HG03521 (cell line): Measurements from ENCODE around the gene RABGAP1.
A peak's percentile ranks its signal among the peaks of the same experiment; 100 is the strongest.
"Not testable (repeated sequence)": the region's sequence is repeated elsewhere in the genome, so short reads cannot be mapped to it uniquely, and the experiment has no call there.

Experiments used
- ATAC-seq: cut with Tn5 transposase; IDR thresholded peaks from one replicate; pipeline ENCODE4 v1.9.1; 2021; ENCODE audit warnings: mild to moderate bottlenecking, moderate library complexity; ENCODE audit not compliant: unreplicated experiment

RABGAP1 gene

DNA sequence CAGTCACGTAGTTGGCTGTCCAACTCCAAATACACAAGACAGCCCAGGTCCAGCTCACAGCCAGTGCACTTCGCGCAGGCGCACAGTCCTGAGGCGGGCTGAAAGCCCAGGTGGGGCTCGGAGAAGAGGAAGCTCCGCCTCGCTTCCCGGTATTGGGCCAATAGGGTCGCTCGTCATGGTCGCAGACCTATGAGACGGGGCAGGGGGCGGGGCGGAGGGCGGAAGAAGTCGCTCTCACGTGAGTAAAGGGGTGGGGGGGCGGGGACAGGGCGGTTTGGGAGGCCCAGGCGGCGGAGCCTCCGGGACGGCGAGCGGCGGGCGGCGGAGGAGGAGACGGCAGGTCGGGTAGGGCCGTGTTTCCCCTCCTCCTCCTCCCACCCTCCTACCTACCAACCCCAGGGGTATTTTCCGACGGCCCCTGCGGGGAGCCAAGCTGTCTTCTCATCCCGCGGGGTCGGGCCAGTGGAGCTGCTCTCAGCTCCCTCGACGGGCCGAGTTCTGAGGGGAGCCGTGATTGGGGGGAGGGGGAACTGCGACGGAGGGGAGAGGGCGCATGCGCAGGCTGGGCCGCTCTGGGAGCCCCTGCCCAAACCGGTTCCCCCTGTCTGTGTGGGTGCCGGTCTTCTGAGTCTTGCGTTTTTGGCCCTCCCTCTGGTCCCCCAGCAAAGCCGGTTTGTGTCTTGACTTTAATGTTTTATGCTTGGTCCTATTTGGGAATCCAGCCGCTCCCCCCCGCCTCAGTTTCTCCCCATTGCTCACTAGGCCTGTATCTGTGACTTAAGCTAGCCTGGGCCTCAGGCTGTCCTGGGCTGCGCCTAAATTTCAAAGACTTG lies at the start of gene RABGAP1:
TSS of gene RABGAP1 (plus strand) at position 272 of the 833 bp plus-strand sequence. CDS start 16,040 bp downstream, outside the sequence.
- peak; percentile 98 for ATAC-seq

DNA sequence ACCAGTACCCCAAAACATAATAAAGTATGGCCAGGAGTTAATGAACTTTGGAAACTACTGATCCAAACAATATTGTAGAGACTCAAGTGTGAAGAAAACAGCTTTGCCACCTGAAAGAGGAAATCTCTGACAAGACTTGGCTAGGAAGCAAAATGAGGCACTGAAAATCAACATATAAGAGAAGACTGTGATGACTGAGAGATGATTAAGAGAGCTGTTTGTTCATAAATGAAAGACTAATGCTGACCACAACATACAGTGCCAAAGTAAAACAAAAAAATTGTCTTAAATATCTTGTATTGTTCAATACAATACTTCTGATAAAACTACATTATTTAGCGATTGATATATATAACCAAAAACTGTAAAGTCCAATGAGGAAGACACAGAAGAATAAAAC lies 42.9 kb upstream of the RABGAP1 start:
- no peak for ATAC-seq

DNA sequence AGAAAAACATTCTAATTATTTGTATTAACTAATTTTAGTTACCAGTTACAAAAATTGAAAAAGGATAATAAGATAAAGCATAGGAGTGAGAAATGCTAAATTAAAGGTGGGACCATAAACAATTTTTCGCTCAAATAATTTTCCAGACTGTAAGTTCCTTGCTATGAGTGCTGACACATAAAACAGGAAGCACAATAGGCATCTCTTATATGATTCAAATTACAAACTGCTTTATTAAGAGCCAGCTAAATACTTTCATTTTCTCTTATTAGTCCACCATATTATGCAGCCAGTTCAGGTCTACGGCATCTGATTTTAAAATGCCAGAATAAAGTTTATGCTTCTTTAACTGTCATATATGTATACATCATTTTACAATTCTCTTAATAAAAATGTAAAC lies 40.0 kb upstream of the RABGAP1 start:
- no peak for ATAC-seq

DNA sequence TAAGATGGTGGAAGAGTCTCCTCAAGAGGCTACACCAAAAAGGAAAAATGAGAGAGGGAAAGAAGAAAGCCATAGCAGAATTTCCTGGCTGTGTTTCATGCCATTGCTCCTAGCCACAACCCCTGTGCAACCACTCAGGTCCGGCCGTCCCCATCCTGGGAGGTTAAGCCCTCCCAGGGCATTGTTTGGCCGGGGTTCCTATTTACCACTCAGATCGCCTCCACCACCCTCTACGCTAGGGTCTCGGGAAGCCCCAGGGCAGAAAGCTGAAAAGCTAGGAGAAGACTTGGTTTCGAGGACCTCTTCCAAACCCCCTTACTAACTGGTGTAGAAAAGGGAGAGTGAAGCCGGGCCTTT lies 36.4 kb upstream of the RABGAP1 start:
- ATAC-seq, result peak; percentile 14

DNA sequence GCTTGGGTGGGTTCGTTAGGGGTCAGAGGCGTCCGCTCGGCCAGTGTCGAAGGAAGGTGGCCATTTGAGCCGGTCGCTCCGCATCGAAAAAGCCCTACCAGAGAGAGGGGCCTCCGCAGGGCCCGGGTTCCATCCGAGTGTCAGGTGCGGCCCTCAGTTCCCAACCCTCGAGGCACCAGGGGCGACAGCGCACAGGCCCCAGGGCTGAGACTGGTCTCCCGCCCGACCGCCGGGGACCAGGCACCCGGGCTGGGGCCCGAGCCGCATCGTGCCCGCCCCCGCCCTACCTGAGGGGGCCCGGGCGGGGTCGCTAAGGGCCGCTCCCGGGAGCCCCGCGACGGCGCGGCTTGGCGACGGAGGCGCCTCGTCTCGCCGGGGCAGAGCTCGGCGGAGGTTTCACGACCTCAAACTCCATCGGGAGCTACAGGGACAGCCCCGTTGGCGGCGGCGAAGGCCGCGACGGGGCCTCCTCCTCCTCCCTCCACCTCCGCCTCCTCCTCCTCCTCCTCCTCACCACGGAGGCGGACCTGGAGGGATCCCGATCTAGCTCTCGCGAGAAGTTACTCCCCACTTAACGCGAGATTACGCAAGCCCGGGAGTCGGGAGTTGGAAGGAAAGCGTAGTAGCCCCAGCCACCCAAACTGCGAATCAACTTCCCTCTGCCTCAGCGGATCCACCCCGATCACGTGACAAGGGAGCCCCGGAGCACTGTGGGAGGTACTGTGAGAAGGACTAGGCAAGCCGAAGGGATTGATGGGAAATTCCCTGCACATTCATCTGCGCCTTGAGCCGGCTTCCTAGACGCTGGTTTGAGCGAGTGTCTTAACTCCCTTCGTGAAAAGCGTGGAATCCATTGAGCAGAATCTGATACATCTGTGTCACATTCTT lies 35.8 kb upstream of the RABGAP1 start, which contains the start of gene RC3H2:
TSS of gene RC3H2 (minus strand) at position 537 of the 888 bp plus-strand sequence. CDS start 7,850 bp downstream, outside the sequence.
- ATAC-seq, result peak; percentile 81

DNA sequence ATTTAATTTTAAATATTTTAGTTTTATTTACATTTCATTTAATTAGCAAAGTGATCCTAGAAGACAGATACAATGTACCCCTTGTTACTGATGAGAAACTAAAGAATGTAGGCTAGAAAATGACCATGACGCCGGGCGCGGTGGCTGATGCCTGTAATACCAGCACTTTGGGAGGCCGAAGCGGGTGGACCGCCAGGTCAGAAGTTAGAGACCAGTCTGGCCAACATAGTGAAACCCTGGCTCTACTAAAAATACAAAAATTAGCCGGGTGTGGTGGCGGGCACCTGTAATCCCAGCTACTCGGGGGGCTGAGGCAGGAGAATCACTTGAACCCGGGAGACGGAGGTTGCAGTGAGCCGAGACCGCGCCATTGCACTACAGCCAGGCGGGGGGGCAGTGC lies 34.7 kb upstream of the RABGAP1 start:
- ATAC-seq, result not testable (repeated sequence)

DNA sequence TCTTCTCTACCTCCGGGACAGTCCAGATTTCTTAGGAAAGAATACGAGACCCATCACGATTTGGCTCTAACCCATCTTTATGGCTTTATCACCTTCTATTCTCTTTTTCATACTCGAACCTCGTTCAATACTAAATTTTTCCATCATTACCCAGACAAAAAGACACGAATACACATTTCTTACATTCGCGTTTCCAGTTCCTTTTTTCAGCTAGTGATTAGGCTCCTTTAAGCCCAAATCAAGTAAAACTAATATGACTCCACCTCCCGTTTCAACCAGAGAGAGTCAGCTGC lies 28.2 kb upstream of the RABGAP1 start:
- ATAC-seq, result no peak

DNA sequence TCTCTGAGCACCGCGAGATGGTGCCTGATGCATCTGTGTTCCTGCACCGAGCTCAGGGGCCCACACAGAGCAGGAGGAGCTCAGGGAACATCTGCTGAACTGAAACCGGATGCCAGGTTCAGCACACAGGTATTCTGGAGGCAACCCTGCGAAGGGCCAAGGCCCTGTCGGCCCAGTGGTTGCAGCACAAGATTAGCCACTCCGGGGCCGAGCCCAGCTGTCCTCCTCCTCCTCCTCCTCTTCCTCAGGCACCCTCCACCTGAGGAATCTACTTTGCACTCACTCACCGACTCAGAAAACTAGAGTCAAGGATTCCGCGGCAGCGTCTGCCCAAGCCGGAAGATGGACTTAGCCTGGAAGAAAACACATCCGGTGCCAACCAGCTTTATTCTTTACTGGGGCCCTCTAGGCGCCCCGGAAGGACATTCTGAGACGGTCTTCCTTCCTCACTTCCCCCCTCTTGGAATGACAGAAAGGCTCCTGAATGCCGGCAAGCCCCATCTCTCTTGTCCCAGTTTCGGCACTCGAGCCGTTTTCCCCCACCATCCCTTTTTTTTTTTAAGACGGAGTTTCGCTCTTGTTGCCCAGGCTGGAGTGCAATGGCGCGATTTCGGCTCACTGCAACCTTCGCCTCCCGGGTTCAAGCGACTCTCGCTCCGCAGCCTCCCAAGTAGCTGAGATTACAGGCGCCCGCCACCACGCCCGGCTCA lies 27.7 kb upstream of the RABGAP1 start, which contains the start of gene ZBTB6:
TSS of gene ZBTB6 (minus strand) at position 360 of the 710 bp plus-strand sequence. CDS start 1,251 bp downstream, outside the sequence.
- ATAC-seq, result peak; percentile 99

DNA sequence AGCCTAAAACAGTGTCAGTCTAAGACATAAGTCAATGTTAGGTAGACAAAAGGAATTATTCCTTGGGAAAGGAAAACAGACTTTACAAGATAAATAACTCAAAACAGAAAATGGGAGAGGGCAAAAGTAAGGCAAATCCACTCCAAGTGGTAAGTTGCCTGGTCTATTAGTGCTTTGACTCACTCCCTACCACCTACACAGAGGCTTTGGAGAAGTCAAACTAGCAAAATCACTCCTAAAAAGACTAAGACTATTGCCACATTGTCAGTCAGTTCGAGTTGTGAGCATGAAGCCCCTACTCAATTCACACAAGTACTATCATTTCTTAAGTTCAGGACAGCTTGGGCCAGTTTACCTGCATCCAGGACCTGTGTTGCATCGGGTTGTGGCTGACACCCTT lies 22.5 kb upstream of the RABGAP1 start:
- ATAC-seq, result no peak

DNA sequence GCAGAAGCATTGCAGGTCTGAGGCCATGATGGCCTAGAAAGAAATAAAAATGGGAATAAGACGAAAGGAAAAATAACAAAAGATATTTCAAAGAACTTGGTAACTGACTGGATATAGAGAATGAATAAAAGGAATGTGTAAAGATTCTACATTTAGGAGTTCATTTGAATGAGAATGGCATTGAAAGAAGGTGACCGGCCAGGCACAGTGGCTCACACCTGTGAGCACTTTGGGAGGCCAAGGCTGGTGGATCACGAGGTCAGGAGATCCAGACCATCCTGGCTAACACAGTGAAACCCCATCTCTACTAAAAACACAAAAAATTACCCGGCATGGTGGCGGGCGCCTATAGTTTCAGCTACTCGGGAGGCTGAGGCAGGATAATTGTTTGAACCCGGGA lies 18.1 kb upstream of the RABGAP1 start:
- no peak for ATAC-seq

DNA sequence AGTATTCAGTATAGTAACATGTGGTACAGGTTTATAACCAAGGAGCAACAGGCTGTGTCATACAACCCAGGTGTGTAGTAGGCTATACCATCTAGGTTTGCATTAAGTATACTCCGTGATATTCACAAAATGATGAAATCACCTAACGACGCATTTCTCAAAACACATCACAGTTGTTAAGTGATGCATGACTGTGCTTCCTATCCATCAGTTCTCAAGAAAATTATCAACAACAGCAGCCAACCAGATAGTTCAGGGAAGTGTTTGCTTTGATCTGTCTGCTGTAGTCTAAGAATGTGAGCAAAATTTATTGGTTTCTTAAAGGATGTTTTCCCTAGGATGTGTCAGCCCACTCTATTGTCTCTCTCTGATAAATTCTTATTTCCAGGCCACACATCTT lies 16.9 kb upstream of the RABGAP1 start:
- ATAC-seq, result no peak

DNA sequence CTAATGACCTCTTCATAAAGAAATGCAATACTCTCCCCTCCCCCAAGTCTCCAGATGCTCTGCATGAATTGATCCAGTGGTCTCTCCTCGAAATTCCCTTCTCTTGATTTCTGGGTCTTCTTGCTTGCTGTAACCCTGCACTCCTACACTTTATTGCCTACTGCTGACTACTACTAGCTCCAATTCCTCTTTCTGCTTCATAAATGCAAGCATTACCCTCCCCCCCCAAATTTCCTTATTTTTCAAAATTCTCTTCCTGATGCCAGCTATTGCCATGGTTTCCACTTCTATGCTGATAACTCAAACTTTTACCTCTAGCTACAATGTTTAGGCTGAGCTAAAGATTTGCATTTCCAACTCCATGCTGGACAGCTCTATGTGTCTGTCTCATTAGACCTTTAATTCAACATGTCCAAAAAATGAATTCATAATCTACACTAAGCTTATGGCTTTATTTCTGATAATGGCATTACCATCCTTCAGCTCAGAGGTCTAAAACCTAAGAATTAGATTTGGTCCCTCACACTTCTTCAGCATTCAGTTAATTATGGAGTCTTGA lies 10.9 kb upstream of the RABGAP1 start:
- ATAC-seq, result no peak

DNA sequence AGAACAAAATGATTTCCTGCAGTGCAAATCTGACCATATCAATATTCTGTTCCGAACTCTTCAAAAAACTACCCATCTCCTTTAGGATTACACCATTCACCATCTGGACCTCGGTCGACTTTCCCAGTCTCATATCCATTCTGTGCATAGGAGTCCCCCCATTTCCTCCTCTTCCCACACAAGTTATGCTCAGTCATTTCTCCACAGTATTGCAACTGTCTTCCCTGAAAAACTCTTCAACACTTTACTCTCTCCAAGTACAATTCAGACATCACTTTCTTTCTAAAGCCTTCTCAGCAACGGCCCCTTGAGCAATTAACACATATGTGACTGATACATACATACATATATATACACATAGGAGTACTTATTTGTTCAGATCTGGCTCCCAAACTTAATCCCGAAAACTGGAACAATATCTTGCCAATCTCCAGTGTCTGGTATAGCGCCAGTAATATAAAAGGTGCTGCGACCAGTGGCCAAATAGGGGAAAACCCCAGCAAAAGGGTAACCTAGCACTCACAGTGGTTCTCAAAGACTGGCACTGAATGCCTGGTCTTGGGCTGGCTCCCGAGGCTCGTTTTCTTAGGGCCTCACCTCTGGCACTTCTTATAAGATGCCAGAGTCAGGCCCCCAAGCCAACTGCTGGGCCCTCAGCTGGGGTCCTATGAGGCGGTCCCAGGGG lies 10.1 kb upstream of the RABGAP1 start:
- no peak for ATAC-seq

DNA sequence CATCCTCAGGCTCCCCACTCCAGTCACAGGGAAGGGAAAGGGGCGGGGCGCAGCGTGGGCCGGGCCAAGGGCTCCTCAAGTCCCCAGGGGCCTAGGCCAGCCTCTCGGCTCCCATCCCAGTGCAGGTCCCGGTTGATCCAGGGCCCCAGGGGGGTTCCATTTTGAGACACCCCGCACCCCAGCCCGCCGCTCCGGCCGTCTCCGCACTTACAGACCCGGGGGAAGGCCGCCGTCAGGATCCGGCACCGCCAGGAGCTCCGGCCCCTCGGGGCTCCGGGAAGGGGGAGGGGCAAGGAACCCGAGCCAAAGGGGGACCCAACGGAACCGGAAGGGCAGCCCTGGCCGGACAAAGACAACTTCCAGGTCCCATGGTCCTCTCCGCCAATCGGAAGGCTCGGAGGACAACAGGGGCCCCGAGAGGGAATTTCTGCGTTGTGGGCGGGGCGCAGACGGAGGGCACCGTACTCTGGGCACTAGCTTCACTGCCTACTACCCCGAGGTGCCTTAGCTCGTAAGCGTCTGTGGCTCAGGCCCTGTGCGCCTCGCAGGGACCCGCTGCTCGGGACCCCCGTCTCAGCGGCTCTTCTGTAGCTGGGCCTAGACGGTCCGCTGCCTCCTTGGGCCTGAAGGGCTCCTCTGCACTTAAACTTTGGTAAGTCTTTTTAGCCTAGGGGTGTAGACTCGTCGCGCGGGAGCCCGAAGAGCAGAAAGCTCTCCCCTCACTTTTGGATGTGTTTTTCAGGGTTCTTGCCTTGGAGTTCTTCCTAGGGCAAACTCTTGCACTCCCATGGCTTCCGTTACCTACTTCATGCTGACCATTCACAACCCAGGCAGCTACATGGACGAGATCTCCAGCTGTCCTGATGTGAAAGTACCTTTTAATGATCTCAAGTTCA lies 9.3 kb upstream of the RABGAP1 start, which contains the start of gene ZBTB26:
TSS of gene ZBTB26 (minus strand) at position 287 of the 896 bp plus-strand sequence. CDS start 11,578 bp downstream, outside the sequence.
- ATAC-seq, result peak; percentile 97

DNA sequence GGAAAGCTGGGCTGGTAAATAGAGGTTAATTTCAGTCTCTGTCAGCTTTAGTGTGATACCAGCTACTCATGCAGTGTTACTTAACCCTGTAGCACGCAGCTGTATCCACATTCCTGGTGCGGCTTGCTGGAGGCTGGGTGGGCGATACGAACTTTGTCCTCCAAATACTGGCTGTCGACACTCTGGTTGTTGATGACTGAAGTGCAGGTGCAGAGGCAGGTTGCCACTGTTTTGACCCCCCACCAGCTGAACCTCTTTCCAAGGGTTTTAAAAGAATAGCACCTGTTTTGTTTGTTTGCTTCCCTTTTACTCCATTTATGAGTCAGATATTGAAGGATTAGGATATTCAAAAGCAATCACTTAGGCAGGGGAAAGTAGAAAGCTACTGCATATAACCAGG lies 4.4 kb upstream of the RABGAP1 start:
- no peak for ATAC-seq

DNA sequence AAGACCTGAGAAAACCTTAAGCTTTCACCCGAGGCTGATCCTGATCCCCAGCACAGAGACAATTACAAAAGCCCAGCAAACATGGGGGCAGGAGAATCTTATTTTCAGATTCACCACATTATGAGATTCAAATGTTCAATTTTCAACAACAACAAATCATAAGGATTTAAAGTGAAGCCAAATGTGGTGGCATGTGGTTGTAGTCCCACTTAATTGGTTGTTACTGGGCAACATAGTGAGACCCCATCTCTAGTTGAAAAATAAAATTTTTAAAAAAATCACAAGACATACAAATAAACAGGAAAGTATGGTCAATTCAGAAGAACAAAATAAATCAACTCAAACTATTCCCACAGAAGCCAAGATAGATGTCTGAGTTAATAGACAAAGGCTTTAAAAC lies 3.9 kb upstream of the RABGAP1 start:
- no peak for ATAC-seq

DNA sequence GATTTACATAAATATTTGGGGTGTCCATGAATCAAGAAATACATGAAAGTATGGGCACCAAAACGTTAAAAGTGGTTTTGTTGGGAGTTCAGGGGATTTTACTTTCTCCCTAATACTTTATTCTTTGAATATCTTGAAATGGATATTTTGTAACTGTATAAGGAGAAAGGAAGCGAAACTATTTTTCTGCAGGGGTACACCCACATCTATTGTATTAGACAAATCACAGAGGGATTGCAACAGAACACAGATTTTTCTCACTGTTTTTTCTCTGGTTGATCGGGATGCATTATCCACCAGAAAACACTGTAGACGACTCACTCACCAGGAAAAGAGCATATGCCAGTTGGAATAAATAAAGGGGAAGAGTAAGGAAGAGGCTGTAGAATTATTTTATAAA lies 1.2 kb upstream of the RABGAP1 start:
- no peak for ATAC-seq

DNA sequence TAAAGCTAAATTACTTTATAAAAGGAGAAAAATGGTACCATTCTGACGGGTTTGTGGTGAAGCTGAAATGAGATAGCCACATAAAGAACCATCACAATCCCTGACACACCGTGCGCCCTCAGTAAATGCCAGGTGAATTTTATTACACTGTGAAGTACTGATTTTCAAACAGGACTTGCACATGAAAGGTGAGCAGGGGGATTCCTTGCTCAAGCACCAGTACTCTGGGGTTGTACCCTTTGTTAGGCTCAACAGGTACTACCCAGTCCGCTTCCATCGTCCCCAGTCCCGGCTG lies 419 bp upstream of the RABGAP1 start:
- ATAC-seq, result no peak

DNA sequence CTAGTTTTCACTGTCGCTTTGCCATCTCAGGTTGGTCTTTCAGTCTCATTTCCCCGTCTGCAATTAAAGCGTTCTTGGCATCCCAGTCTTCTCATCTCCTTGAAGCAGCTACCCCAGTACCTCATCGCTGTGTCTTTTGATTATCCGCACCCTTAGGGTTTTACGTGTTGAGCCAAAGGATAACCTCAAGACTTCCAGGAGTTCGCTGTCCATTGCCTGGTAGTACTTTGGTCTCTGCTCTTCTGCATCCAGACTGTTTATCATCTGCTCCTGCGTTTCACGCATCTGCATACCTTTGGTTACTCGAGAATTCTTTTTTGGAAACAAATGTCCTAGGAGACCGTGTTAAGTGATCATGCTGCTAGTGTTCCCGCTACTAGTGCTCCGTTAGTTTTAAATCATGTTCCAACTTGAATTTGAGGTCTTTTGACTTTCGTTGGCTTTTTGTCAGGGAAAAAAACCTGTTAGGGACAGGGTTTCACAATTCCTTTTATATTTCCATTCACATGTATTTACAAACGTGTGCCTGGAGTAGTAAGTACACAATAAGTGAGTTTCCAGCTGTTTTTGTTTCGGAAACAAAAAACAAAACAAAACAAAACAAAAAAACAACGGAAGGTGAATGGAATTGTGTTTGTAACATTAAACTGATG lies 888 bp downstream of the RABGAP1 start:
- no peak for ATAC-seq
